Measurements from ENCODE around the gene TRIP10. TPM values are rescaled to one million over a fixed set of nuclear protein-coding genes. Genes with fewer than 3 reads are reported as not detected.
"Not testable (repeated sequence)": the region's sequence is repeated elsewhere in the genome, so short reads cannot be mapped to it uniquely, and the experiment has no call there.

Gene TRIP10
- total RNA-seq, 2 donors from 2014 or later, result 23.1 to 31.9 TPM

- H3K9me3 ChIP-seq, result no peaks in the 10 kb centered on the region
- DNase-seq (no peak), ATAC-seq (no peak)
- TF ChIP-seq POLR2A (IDR thresholded peaks at IDR 0.05) (no peak), CTCF (IDR thresholded peaks at IDR 0.05) (no peak)
- no peak overlapping the region for H3K4me3 ChIP-seq
- no peaks in the 10 kb centered on the region for H3K27me3 ChIP-seq
- no peaks in the 10 kb centered on the region for H3K36me3 ChIP-seq (replicated peaks in 1 of 2; ENCODE audit: insufficient read depth in 1 of 2, low read depth in 2 of 2)
- no peak overlapping the region for H3K27ac ChIP-seq
- intact Hi-C loops (cut with DNase I), result no loop called here
- no peaks in the 10 kb centered on the region for H3K4me1 ChIP-seq
- WGBS, 2 donors, result 57 to 75% methylated on average over 9 to 13 of the region's 13 CpGs
These were observed 55.4 kb downstream of the TRIP10 start for GRCh38 chr19:6794686-6795431.

DNA sequence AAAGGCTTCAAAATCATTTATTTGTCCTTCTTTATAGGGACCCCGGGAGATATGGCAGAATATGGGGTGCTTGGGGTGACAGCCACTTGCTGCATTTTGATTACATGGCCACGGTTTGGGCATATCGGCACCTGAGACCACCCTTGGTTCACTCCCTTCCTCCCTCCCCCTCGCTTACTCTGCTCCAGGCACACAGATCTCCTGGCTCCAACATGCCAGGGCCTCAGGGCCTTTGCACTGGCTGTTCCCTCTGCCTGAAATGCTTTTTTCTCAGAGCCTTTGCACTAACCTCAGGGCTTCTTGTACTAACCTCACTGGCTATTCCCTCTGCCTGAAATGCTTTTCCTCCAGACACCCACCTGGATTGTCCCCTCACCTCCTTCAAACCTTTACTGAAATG, 56.8 kb downstream of the TRIP10 start:
- intact Hi-C loops (cut with DNase I), result no loop called here
- no peak overlapping the region for H3K27ac ChIP-seq
- H3K4me3 ChIP-seq, result no peak overlapping the region
- H3K9me3 ChIP-seq, result no peaks in the 10 kb centered on the region
- no peak for ATAC-seq
- 71 to 75% methylated on average over 4 of the region's 4 CpGs for WGBS, 2 donors
- no peak for TF ChIP-seq CTCF (IDR thresholded peaks at IDR 0.05)
- no peak for TF ChIP-seq POLR2A (IDR thresholded peaks at IDR 0.05)
- no peaks in the 10 kb centered on the region for H3K36me3 ChIP-seq (replicated peaks in 1 of 2; ENCODE audit: insufficient read depth in 1 of 2, low read depth in 2 of 2)
- no peak for DNase-seq
- H3K27me3 ChIP-seq, result no peaks in the 10 kb centered on the region
- peaks cover 6% of the 10 kb centered on the region for H3K4me1 ChIP-seq

DNA sequence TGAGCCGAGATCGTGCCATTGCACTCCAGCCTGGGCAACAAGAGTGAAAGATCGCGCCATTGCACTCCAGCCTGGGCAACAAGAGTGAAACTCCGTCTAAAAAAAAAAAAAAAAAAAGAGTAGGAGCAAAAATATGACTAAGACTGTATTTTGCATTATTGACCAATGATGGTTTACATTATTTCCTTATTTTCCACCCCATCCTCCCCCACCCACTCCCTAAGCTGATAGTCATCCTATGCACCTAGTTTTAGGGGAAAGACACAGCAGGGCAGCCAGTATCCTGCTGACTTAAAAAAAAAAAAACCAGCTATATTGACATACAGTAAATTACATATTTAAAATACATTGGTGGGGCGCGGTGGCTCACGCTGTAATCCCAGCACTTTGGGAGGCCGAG, 58.2 kb downstream of the TRIP10 start:
- intact Hi-C loops (cut with DNase I), result no loop called here
- Histone ChIP-seq H3K27ac (no peak overlapping the region), H3K9me3 (no peaks in the 10 kb centered on the region), H3K36me3 (replicated peaks in 1 of 2; ENCODE audit: insufficient read depth in 1 of 2, low read depth in 2 of 2) (no peaks in the 10 kb centered on the region), H3K27me3 (no peaks in the 10 kb centered on the region), H3K4me3 (no peak overlapping the region), H3K4me1 (peaks cover 12% of the 10 kb centered on the region)
- WGBS, 2 donors, result 72 to 87% methylated on average over 9 of the region's 9 CpGs
- no peak for TF ChIP-seq CTCF (IDR thresholded peaks at IDR 0.05)
- TF ChIP-seq POLR2A (IDR thresholded peaks at IDR 0.05), result no peak
- ATAC-seq, result no peak
- DNase-seq, result no peak

GRCh38 chr19:6800160-6800790, 60.8 kb downstream of the TRIP10 start:
- WGBS, 2 donors, result 71 to 78% methylated on average over 14 of the region's 14 CpGs
- H3K27me3 ChIP-seq; H3K36me3 ChIP-seq (replicated peaks in 1 of 2; ENCODE audit: insufficient read depth in 1 of 2, low read depth in 2 of 2); DNase-seq; intact Hi-C loops (cut with DNase I); ATAC-seq; H3K27ac ChIP-seq; H3K4me3 ChIP-seq; H3K9me3 ChIP-seq: not testable (repeated sequence)
- H3K4me1 ChIP-seq, result peaks cover 12% of the 10 kb centered on the region

GRCh38 chr19:6800991-6801484, 61.6 kb downstream of the TRIP10 start:
- H3K36me3 ChIP-seq (replicated peaks in 1 of 2; ENCODE audit: insufficient read depth in 1 of 2, low read depth in 2 of 2), result no peaks in the 10 kb centered on the region
- intact Hi-C loops (cut with DNase I), result no loop called here
- peaks cover 12% of the 10 kb centered on the region for H3K4me1 ChIP-seq
- ATAC-seq (peak; percentile 21), DNase-seq (no peak)
- WGBS, 2 donors, result 11 to 28% methylated on average over 3 to 10 of the region's 10 CpGs
- no peak overlapping the region for H3K4me3 ChIP-seq
- H3K9me3 ChIP-seq, result no peaks in the 10 kb centered on the region
- H3K27me3 ChIP-seq, result no peaks in the 10 kb centered on the region
- TF ChIP-seq CTCF (IDR thresholded peaks at IDR 0.05) (no peak), POLR2A (IDR thresholded peaks at IDR 0.05) (no peak)
- H3K27ac ChIP-seq, result peak overlapping the region in 2 of 4 donors; percentile 12 to 71

Small RNAs within 50 kb of the gene (microRNA-seq; reads per million reads assigned to microRNA genes)
- 0 to 0.45 reads per million in 2 donors for gene MIR6791 (ENCODE audit: borderline number of aligned reads in 2 of 2, borderline replicate concordance in 2 of 2)

Other genes starting within 250 kb of the TRIP10 start
- gene TUBB4A, start 237.4 kb upstream of the TRIP10 start, total RNA-seq, result 1 to 10 TPM; 3.0 to 3.4 TPM
- gene TNFSF9, start 208.7 kb upstream of the TRIP10 start, total RNA-seq, result 1 to 10 TPM in 1 of 2 donors, not detected in 1; 2.6 TPM
- not detected for gene CD70, start 148.5 kb upstream of the TRIP10 start, total RNA-seq
- gene TNFSF14, start 69.5 kb upstream of the TRIP10 start, total RNA-seq, result 1 to 10 TPM in 1 of 2 donors, under 1 TPM in 1; 0.26 to 4.3 TPM
- 100 to 1,000 TPM; 320 to 382 TPM for gene C3, start 19.0 kb upstream of the TRIP10 start, total RNA-seq
- gene GPR108, start 2.1 kb upstream of the TRIP10 start, total RNA-seq, result 10 to 100 TPM; 68.2 to 75.8 TPM
- gene SH2D3A, start 27.8 kb downstream of the TRIP10 start, total RNA-seq, result 10 to 100 TPM; 18.4 to 60.0 TPM
- 1 to 10 TPM; 1.3 to 5.6 TPM for gene VAV1, start 33.0 kb downstream of the TRIP10 start, total RNA-seq
- gene ADGRE1, start 147.9 kb downstream of the TRIP10 start, total RNA-seq, result under 1 TPM in 1 of 2 donors, not detected in 1; 0.26 TPM